Esophagus muscularis mucosa (tissue), 4 donors: Measurements from ENCODE around the gene ETV4.

Source experiments
- EP300 ChIP-seq: sonication (generic); formaldehyde crosslinking; IDR thresholded peaks from one replicate; pipeline ENCODE4 v1.6.1; 2017; ENCODE audit warnings: antibody characterized with exemption
- POLR2A ChIP-seq: fragments of 450-650 bp; IDR thresholded peaks from one replicate; pipeline ENCODE4 v1.6.1; 2017; ENCODE audit warnings: antibody characterized with exemption, moderate library complexity, mild to moderate bottlenecking, low read depth
- POLR2AphosphoS5 ChIP-seq, 2 donors: sonication (generic); formaldehyde crosslinking; IDR thresholded peaks; one replicate each; pipeline ENCODE4 v1.6.1; 2017; ENCODE audit warnings: antibody characterized with exemption in 2 of 2
- TF ChIP-seq, protein P1 (sequence below), 3 experiments: fragments of 200-600 bp in 2 of 3; fragments of 450-650 bp in 1 of 3; sonication (generic) in 2 of 3; IDR thresholded peaks; one replicate each; pipeline ENCODE4 v1.5.1; 2017 to 2019; ENCODE audit warnings: antibody characterized with exemption in 3 of 3, mild to moderate bottlenecking in 2 of 3, moderate library complexity in 1 of 3

DNA sequence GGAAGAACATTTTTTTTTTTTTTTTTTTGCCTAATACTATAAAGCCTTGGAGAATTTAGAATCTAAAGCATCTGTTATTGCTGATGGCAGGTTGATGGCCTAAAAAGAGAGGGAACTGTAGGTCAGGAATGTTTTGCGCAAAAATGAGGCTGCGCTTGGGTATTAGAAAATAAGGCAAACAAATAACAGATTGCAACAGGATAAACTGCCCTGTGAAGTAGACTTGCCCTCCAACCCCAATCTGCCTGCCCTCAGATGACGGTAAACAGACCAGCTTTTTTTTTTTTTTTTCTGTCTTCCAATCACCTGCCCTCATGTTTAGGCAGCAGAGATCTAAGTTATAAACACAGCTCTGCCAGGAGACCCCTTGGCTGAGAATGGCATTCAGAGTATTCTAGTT, 66.2 kb downstream of the ETV4 start:
- TF ChIP-seq, protein P1, sequence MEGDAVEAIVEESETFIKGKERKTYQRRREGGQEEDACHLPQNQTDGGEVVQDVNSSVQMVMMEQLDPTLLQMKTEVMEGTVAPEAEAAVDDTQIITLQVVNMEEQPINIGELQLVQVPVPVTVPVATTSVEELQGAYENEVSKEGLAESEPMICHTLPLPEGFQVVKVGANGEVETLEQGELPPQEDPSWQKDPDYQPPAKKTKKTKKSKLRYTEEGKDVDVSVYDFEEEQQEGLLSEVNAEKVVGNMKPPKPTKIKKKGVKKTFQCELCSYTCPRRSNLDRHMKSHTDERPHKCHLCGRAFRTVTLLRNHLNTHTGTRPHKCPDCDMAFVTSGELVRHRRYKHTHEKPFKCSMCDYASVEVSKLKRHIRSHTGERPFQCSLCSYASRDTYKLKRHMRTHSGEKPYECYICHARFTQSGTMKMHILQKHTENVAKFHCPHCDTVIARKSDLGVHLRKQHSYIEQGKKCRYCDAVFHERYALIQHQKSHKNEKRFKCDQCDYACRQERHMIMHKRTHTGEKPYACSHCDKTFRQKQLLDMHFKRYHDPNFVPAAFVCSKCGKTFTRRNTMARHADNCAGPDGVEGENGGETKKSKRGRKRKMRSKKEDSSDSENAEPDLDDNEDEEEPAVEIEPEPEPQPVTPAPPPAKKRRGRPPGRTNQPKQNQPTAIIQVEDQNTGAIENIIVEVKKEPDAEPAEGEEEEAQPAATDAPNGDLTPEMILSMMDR (IDR thresholded peaks at IDR 0.05) = no peak
- TF ChIP-seq POLR2A = no peak
- no peak for TF ChIP-seq POLR2AphosphoS5 (IDR thresholded peaks at IDR 0.05)
- no peak for TF ChIP-seq EP300
